HuH-7.5 (cell line): ENCODE data around the gene FKBP1A.
"Not testable (repeated sequence)": the region's sequence is repeated elsewhere in the genome, so short reads cannot be mapped to it uniquely, and the experiment has no call there.

Source experiments
- DNase-seq: peaks from one replicate; pipeline ENCODE4 v3.0.0; 2011; ENCODE audit warnings: low spot score

The FKBP1A gene

GRCh38 chr20:1417273-1417672 is 24.4 kb upstream of the FKBP1A start:
- no peak for DNase-seq

- no peak for DNase-seq
Observed at GRCh38 chr20:1415667-1416468, 23.0 kb upstream of the FKBP1A start.

- no peak for DNase-seq
Observed at GRCh38 chr20:1414982-1415381, 22.1 kb upstream of the FKBP1A start.

GRCh38 chr20:1405801-1406200 is 12.9 kb upstream of the FKBP1A start:
- DNase-seq: no peak

- DNase-seq: no peak
Observed at GRCh38 chr20:1403624-1404023, 10.8 kb upstream of the FKBP1A start.

GRCh38 chr20:1402149-1402548 is 9.3 kb upstream of the FKBP1A start:
- no peak for DNase-seq

- DNase-seq: no peak
Observed at GRCh38 chr20:1401451-1401907, 8.6 kb upstream of the FKBP1A start.

GRCh38 chr20:1399678-1400366 is 7.0 kb upstream of the FKBP1A start:
- DNase-seq: not testable (repeated sequence)

GRCh38 chr20:1398185-1398584 is 5.3 kb upstream of the FKBP1A start:
- not testable (repeated sequence) for DNase-seq

- no peak for DNase-seq
Observed at GRCh38 chr20:1397710-1398109, 4.9 kb upstream of the FKBP1A start.

- no peak for DNase-seq
Observed at GRCh38 chr20:1396702-1397101, 3.8 kb upstream of the FKBP1A start.

- no peak for DNase-seq
Observed at GRCh38 chr20:1396264-1396663, 3.4 kb upstream of the FKBP1A start.

- no peak for DNase-seq
Observed at GRCh38 chr20:1394686-1395085, 1.8 kb upstream of the FKBP1A start.

GRCh38 chr20:1393507-1393882 is 641 bp upstream of the FKBP1A start:
- no peak for DNase-seq

- no peak for DNase-seq
Observed at GRCh38 chr20:1392443-1392692, 486 bp downstream of the FKBP1A start.

GRCh38 chr20:1391640-1392442 is 1.0 kb downstream of the FKBP1A start:
- DNase-seq: no peak

GRCh38 chr20:1390581-1391403 is 2.1 kb downstream of the FKBP1A start:
- DNase-seq: no peak

GRCh38 chr20:1389703-1390580 is 2.9 kb downstream of the FKBP1A start:
- DNase-seq: no peak

- DNase-seq: no peak
Observed at GRCh38 chr20:1388741-1389483, 3.9 kb downstream of the FKBP1A start.

GRCh38 chr20:1388253-1388652 is 4.6 kb downstream of the FKBP1A start:
- no peak for DNase-seq
